PC-9 (cell line): ENCODE measurements around the gene SOX5. TPM values are rescaled to one million over a fixed set of nuclear protein-coding genes. Genes with fewer than 3 reads are reported as not detected.

Experiments used
- BruUV-seq: library from RNA; stranded (reverse); fragments of 400-500 nt; replicated peaks from 2 replicates; lab custom pipeline; 2021; lab: Mats Ljungman, UMichigan
- CTCF ChIA-PET: fragments of 300-600 bp; sonication (Branson Sonifier 250); formaldehyde crosslinking; loops from one replicate; lab custom pipeline; 2022; ENCODE audit warnings: antibody characterized with exemption; lab: Charles Lee
- POLR2A ChIA-PET: fragments of 300-600 bp; sonication (Branson Sonifier 250); formaldehyde crosslinking; loops from one replicate; lab custom pipeline; 2022; ENCODE audit warnings: antibody characterized with exemption; ENCODE audit not compliant: unreplicated experiment; lab: Charles Lee
- DNase-seq, 2 experiments: peaks; one replicate each; pipeline versions ENCODE4 v3.0.0 to v3.0.0-alpha.2; 2015 to 2022; ENCODE audit warnings: mixed read lengths in 1 of 2
- H2AFZ ChIP-seq: fragments of 200-600 bp; sonication (generic); 2 replicates; pipeline ENCODE4 v1.8.1; 2017; ENCODE audit warnings: antibody characterized with exemption
- H3F3A ChIP-seq: fragments of 200-600 bp; sonication (generic); 2 replicates; pipeline ENCODE4 v1.8.1; 2017; ENCODE audit warnings: antibody characterized with exemption, mild to moderate bottlenecking, low read depth; ENCODE audit not compliant: insufficient read depth
- H3K27ac ChIP-seq: fragments of 200-600 bp; sonication (generic); 2 replicates; pipeline ENCODE4 v1.6.1; 2016; ENCODE audit warnings: mixed run types
- H3K27me3 ChIP-seq: fragments of 200-600 bp; sonication (generic); 2 replicates; pipeline ENCODE4 v1.6.1; 2016; ENCODE audit warnings: low read depth, mixed run types; ENCODE audit not compliant: insufficient read depth
- H3K36me3 ChIP-seq: fragments of 200-600 bp; sonication (generic); 2 replicates; pipeline ENCODE4 v1.6.1; 2016; ENCODE audit warnings: low read depth, mixed run types
- H3K4me1 ChIP-seq: fragments of 200-600 bp; sonication (generic); replicated peaks from 2 replicates; pipeline ENCODE4 v1.6.1; 2016; ENCODE audit warnings: mixed run types; ENCODE audit not compliant: insufficient read depth
- H3K4me2 ChIP-seq: fragments of 200-600 bp; sonication (generic); 2 replicates; pipeline ENCODE4 v1.6.1; 2017; ENCODE audit warnings: mixed run types
- H3K4me3 ChIP-seq: fragments of 200-600 bp; sonication (generic); 2 replicates; pipeline ENCODE4 v1.6.1; 2016; ENCODE audit warnings: mixed run types
- H3K79me2 ChIP-seq: fragments of 200-600 bp; sonication (generic); 2 replicates; pipeline ENCODE4 v1.6.1; 2017; ENCODE audit warnings: low read depth, mixed run types
- H3K9me2 ChIP-seq: fragments of 200-600 bp; sonication (generic); 2 replicates; pipeline ENCODE4 v1.8.1; 2017; ENCODE audit warnings: mild to moderate bottlenecking; ENCODE audit not compliant: insufficient read depth
- H3K9me3 ChIP-seq: fragments of 200-600 bp; sonication (generic); 2 replicates; pipeline ENCODE4 v1.8.1; 2016; ENCODE audit warnings: low read depth; ENCODE audit not compliant: insufficient read depth
- H4K20me1 ChIP-seq: fragments of 200-600 bp; sonication (generic); 2 replicates; pipeline ENCODE4 v1.8.1; 2017; ENCODE audit not compliant: insufficient read depth
- EZH2 ChIP-seq: fragments of 200-600 bp; sonication (generic); IDR thresholded peaks from 2 replicates; pipeline ENCODE4 v1.8.0; 2017; ENCODE audit warnings: antibody characterized with exemption, low read depth
- intact Hi-C: fragments of 100-400 bp; cut with micrococcal nuclease; formaldehyde crosslinking; loops from one replicate; pipeline ENCODE4 v1.10.0; 2022; ENCODE audit not compliant: unreplicated experiment
- total RNA-seq: library from RNA; stranded (reverse); gene quantifications from 2 replicates; pipeline ENCODE4 v1.2.3, GENCODE V29; 2021
- TF ChIP-seq, protein P1 (sequence below): fragments of 200-600 bp; sonication (generic); conservative IDR thresholded peaks from 2 replicates; pipeline ENCODE4 v1.6.1; 2017; ENCODE audit warnings: mixed run types, antibody characterized with exemption, mild to moderate bottlenecking, moderate library complexity

Gene SOX5
- total RNA-seq, 1 experiment from 2014 or later: not detected

DNA sequence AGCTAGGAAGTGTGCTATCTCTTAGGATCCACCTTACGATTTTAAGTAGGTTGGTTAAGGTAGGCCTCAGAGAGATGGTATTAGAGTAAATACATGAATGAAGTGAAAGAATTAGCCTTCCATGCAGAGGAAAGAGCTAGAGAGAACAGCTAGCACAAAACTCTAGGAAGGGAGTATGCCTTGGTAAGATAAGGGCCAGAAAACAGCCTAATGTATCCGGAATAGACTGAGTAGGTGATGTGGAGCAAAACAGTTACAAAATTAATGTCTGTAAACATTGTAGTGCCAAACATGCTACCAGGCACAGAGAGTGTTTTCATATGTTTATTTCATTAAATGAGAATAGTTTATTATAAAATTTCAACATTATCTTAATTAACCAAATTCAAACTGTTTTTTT, 315.1 kb downstream of the SOX5 start:
- H3K36me3 ChIP-seq: no peaks in the 10 kb centered on the region
- no peaks in the 10 kb centered on the region for H3K4me1 ChIP-seq
- H3K4me3 ChIP-seq: no peak overlapping the region
- ChIA-PET CTCF (no interaction called here), POLR2A (no interaction called here)
- H3K9me2 ChIP-seq: no peaks in the 10 kb centered on the region
- intact Hi-C loops: no loop called here
- H4K20me1 ChIP-seq: no peaks in the 10 kb centered on the region
- H3K27me3 ChIP-seq: no peaks in the 10 kb centered on the region; the same call in 1 of the 2 replicates
- H3K79me2 ChIP-seq: no peaks in the 10 kb centered on the region
- no peaks in the 10 kb centered on the region for H3K9me3 ChIP-seq
- no peak overlapping the region for H3K27ac ChIP-seq
- no peak overlapping the region for H2AFZ ChIP-seq
- no TSS peak for BruUV-seq
- H3K4me2 ChIP-seq: no peak overlapping the region
- TF ChIP-seq EZH2: no peak
- TF ChIP-seq, protein P1, sequence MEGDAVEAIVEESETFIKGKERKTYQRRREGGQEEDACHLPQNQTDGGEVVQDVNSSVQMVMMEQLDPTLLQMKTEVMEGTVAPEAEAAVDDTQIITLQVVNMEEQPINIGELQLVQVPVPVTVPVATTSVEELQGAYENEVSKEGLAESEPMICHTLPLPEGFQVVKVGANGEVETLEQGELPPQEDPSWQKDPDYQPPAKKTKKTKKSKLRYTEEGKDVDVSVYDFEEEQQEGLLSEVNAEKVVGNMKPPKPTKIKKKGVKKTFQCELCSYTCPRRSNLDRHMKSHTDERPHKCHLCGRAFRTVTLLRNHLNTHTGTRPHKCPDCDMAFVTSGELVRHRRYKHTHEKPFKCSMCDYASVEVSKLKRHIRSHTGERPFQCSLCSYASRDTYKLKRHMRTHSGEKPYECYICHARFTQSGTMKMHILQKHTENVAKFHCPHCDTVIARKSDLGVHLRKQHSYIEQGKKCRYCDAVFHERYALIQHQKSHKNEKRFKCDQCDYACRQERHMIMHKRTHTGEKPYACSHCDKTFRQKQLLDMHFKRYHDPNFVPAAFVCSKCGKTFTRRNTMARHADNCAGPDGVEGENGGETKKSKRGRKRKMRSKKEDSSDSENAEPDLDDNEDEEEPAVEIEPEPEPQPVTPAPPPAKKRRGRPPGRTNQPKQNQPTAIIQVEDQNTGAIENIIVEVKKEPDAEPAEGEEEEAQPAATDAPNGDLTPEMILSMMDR: no peak
- no peak for DNase-seq
- no peaks in the 10 kb centered on the region for H3F3A ChIP-seq

DNA sequence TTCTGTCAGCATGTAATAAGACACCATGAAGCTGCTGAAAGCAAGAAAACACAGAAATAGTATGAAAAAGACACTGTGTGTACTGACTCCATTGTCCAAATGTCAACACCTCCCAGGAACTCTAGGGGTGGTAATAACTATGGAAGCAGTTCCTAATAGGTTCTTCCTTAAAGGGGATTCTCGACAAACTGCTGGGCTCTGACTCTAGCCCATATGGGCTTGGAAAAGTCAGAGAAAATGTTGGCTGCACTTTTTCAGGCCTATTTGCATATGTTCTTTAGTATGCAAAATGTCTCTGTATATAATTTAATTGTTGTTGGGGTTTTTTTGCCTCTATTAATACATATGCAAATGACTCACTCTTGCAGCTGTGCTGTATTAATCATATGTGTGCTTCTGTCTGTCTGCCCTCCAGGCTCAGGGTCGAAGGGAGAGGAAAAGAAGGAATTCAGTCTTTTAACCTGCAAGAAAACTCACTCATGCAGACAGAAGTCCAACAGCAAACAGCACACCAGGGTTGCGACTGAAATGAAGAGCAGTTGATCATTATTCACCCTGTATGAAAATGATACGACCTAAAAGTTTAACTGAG, 317.6 kb downstream of the SOX5 start:
- DNase-seq: no peak

DNA sequence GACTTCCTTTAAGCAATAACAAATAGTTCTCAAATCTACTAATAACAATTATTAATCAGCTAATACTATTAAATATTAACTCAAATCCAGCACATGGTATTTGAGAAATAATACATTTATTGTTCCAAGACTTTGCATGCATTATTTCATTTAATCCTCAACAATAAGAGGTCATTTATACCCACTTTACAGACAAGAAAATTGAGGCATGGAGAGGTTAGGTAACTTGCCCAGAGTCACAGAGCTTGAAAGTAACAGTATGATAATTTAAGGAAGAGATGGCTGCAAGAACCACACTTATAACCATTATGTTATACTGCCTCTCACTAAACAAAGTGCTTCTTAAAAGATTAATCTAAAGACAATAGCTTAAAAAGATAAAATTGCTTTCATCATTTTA, 318.9 kb downstream of the SOX5 start:
- Histone ChIP-seq H4K20me1 (no peaks in the 10 kb centered on the region), H3K4me1 (no peaks in the 10 kb centered on the region), H2AFZ (no peak overlapping the region), H3K36me3 (no peaks in the 10 kb centered on the region), H3K9me3 (no peaks in the 10 kb centered on the region), H3K79me2 (no peaks in the 10 kb centered on the region), H3F3A (no peaks in the 10 kb centered on the region), H3K9me2 (no peaks in the 10 kb centered on the region), H3K4me2 (no peak overlapping the region), H3K4me3 (no peak overlapping the region), H3K27ac (no peak overlapping the region), H3K27me3 (peaks cover 9% of the 10 kb centered on the region)
- no peak for DNase-seq
- ChIA-PET CTCF (no interaction called here), POLR2A (no interaction called here)
- no TSS peak for BruUV-seq
- TF ChIP-seq, protein P1: no peak
- TF ChIP-seq EZH2: no peak
- intact Hi-C loops: no loop called here

More for the DNA sequence above, 317.6 kb downstream of the SOX5 start:
- Histone ChIP-seq H3K9me2 (no peaks in the 10 kb centered on the region), H3F3A (no peaks in the 10 kb centered on the region), H3K4me1 (no peaks in the 10 kb centered on the region), H2AFZ (no peak overlapping the region), H3K27ac (no peak overlapping the region), H3K4me2 (no peak overlapping the region), H3K4me3 (no peak overlapping the region), H3K36me3 (no peaks in the 10 kb centered on the region), H3K27me3 (peaks cover 6% of the 10 kb centered on the region; the same call in 1 of the 2 replicates), H4K20me1 (no peaks in the 10 kb centered on the region), H3K9me3 (no peaks in the 10 kb centered on the region), H3K79me2 (no peaks in the 10 kb centered on the region)
- ChIA-PET POLR2A (no interaction called here), CTCF (no interaction called here)
- no TSS peak for BruUV-seq
- intact Hi-C loops: no loop called here
- TF ChIP-seq, protein P1: no peak
- TF ChIP-seq EZH2: no peak
